Esophagus muscularis mucosa (tissue), 4 donors: ENCODE measurements around the gene ITGB8. TPM values are rescaled to one million over a fixed set of nuclear protein-coding genes. Genes with fewer than 3 reads are reported as not detected.
A peak's percentile ranks its signal among the peaks of the same experiment; 100 is the strongest.

Experiments
- DNase-seq: peaks from one replicate; pipeline ENCODE4 v3.0.0-alpha.2; 2017; ENCODE audit errors: extremely low spot score
- H3K27ac ChIP-seq, 4 donors: fragments of 200-600 bp; sonication (generic); replicated peaks in 1 of 4; 1 replicate in 3 of 4; 2 replicates in 1 of 4; pipeline ENCODE4 v1.5.1; 2016 to 2019; ENCODE audit warnings: mild to moderate bottlenecking in 1 of 4
- H3K27me3 ChIP-seq, 4 donors: fragments of 200-600 bp; sonication (generic); one replicate each; pipeline versions ENCODE4 v1.5.1 to v1.6.0; 2016 to 2019
- H3K36me3 ChIP-seq, 4 donors: fragments of 200-600 bp; sonication (generic); one replicate each; pipeline ENCODE4 v1.5.1; 2016 to 2019
- H3K4me1 ChIP-seq, 4 donors: fragments of 200-600 bp; sonication (generic); one replicate each; pipeline ENCODE4 v1.5.1; 2016 to 2019
- H3K4me3 ChIP-seq, 4 donors: fragments of 200-600 bp; sonication (generic); 1 replicate in 2 of 4; 2 replicates in 2 of 4; pipeline ENCODE4 v1.5.1; 2016 to 2019; ENCODE audit warnings: mild to moderate bottlenecking in 4 of 4, moderate library complexity in 1 of 4
- H3K9me3 ChIP-seq, 4 donors: fragments of 200-600 bp; sonication (generic); 1 replicate in 3 of 4; 2 replicates in 1 of 4; pipeline ENCODE4 v1.5.1; 2016 to 2019
- CTCF ChIP-seq, 3 experiments: fragments of 200-600 bp in 2 of 3; fragments of 450-650 bp in 1 of 3; sonication (generic) in 2 of 3; IDR thresholded peaks; one replicate each; pipeline ENCODE4 v1.5.1; 2017 to 2019; ENCODE audit warnings: antibody characterized with exemption in 3 of 3, mild to moderate bottlenecking in 2 of 3, moderate library complexity in 1 of 3
- EP300 ChIP-seq: sonication (generic); formaldehyde crosslinking; IDR thresholded peaks from one replicate; pipeline ENCODE4 v1.6.1; 2017; ENCODE audit warnings: antibody characterized with exemption
- POLR2A ChIP-seq: fragments of 450-650 bp; IDR thresholded peaks from one replicate; pipeline ENCODE4 v1.6.1; 2017; ENCODE audit warnings: antibody characterized with exemption, moderate library complexity, mild to moderate bottlenecking, low read depth
- POLR2AphosphoS5 ChIP-seq, 2 donors: sonication (generic); formaldehyde crosslinking; IDR thresholded peaks; one replicate each; pipeline ENCODE4 v1.6.1; 2017; ENCODE audit warnings: antibody characterized with exemption in 2 of 2
- WGBS: methylation state at CpG from one replicate; pipeline ENCODE4 v1.1.5; 2018; 5-methylcytosine and 5-hydroxymethylcytosine counted together
- intact Hi-C: fragments of 100-400 bp; cut with DNase I; formaldehyde crosslinking; loops from one replicate; pipeline ENCODE4 v1.15.1; 2023
- total RNA-seq, 4 donors: library from RNA; depleted of rRNA; stranded (reverse); fragments of >200 nt; gene quantifications; one replicate each; pipeline versions ENCODE4 v1.1.0 to v1.2.1, GENCODE V29; 2016

The ITGB8 gene
- total RNA-seq, 4 donors from 2014 or later, result 19.5 to 30.4 (median 21.5) TPM

- no peak for DNase-seq
- H3K36me3 ChIP-seq, result no peaks in the 10 kb centered on the region
- no peak overlapping the region for H3K4me3 ChIP-seq
- H3K4me1 ChIP-seq, result peaks cover 0 to 18% (median 12%) of the 10 kb centered on the region in 4 donors
- H3K27me3 ChIP-seq, result no peaks in the 10 kb centered on the region
- intact Hi-C loops, result no loop called here
- H3K9me3 ChIP-seq, result no peaks in the 10 kb centered on the region
- no peak overlapping the region for H3K27ac ChIP-seq
- WGBS, result 53% methylated on average over 2 of the region's 2 CpGs
- no peak for TF ChIP-seq POLR2A
- TF ChIP-seq POLR2AphosphoS5 (IDR thresholded peaks at IDR 0.05), result peak in 1 of 2 donors; percentile 40
Observed at GRCh38 chr7:20323595-20323994, 7.1 kb upstream of the ITGB8 start.

GRCh38 chr7:20326342-20326741 is 4.4 kb upstream of the ITGB8 start:
- Histone ChIP-seq H3K27ac (peak overlapping the region in 1 of 4 donors; percentile 49), H3K27me3 (no peaks in the 10 kb centered on the region), H3K4me1 (peaks cover 5 to 30% (median 23%) of the 10 kb centered on the region in 4 donors), H3K9me3 (no peaks in the 10 kb centered on the region), H3K36me3 (no peaks in the 10 kb centered on the region), H3K4me3 (no peak overlapping the region)
- DNase-seq, result no peak
- 78% methylated on average over 4 of the region's 4 CpGs for WGBS
- no peak for TF ChIP-seq POLR2AphosphoS5 (IDR thresholded peaks at IDR 0.05)
- no peak for TF ChIP-seq POLR2A
- no peak for TF ChIP-seq EP300
- no peak for TF ChIP-seq CTCF (IDR thresholded peaks at IDR 0.05)
- intact Hi-C loops, result no loop called here

GRCh38 chr7:20327055-20327454 is 3.6 kb upstream of the ITGB8 start:
- TF ChIP-seq POLR2A (no peak), EP300 (no peak), CTCF (IDR thresholded peaks at IDR 0.05) (no peak), POLR2AphosphoS5 (IDR thresholded peaks at IDR 0.05) (no peak)
- intact Hi-C loops, result no loop called here

GRCh38 chr7:20328027-20328426 is 2.7 kb upstream of the ITGB8 start:
- Histone ChIP-seq H3K36me3 (no peaks in the 10 kb centered on the region), H3K27me3 (no peaks in the 10 kb centered on the region)
- intact Hi-C loops, result no loop called here

More at GRCh38 chr7:20327055-20327454, 3.6 kb upstream of the ITGB8 start:
- H3K27ac ChIP-seq, result peak overlapping the region in 1 of 4 donors; percentile 49
- H3K36me3 ChIP-seq, result no peaks in the 10 kb centered on the region
- H3K27me3 ChIP-seq, result no peaks in the 10 kb centered on the region
- peaks cover 5 to 34% (median 29%) of the 10 kb centered on the region in 4 donors for H3K4me1 ChIP-seq
- H3K9me3 ChIP-seq, result no peaks in the 10 kb centered on the region
- 60% methylated on average over 1 of the region's 1 CpG for WGBS
- H3K4me3 ChIP-seq, result no peak overlapping the region
- no peak for DNase-seq

GRCh38 chr7:20328692-20329091 is 2.0 kb upstream of the ITGB8 start:
- Histone ChIP-seq H3K4me1 (peaks cover 5 to 45% (median 42%) of the 10 kb centered on the region in 4 donors), H3K36me3 (no peaks in the 10 kb centered on the region), H3K27ac (peak overlapping the region; percentile 89 to 95 (median 92)), H3K27me3 (no peaks in the 10 kb centered on the region), H3K9me3 (no peaks in the 10 kb centered on the region), H3K4me3 (no peak overlapping the region)
- TF ChIP-seq POLR2AphosphoS5 (IDR thresholded peaks at IDR 0.05), result no peak
- no peak for TF ChIP-seq EP300
- TF ChIP-seq POLR2A, result no peak
- TF ChIP-seq CTCF (IDR thresholded peaks at IDR 0.05), result no peak
- intact Hi-C loops, result no loop called here
- DNase-seq, result no peak
- 100% methylated on average over 1 of the region's 1 CpG for WGBS

More at GRCh38 chr7:20328027-20328426, 2.7 kb upstream of the ITGB8 start:
- TF ChIP-seq POLR2A (no peak), POLR2AphosphoS5 (IDR thresholded peaks at IDR 0.05) (no peak), CTCF (IDR thresholded peaks at IDR 0.05) (no peak), EP300 (no peak)
- Histone ChIP-seq H3K4me1 (peaks cover 5 to 39% (median 35%) of the 10 kb centered on the region in 4 donors), H3K27ac (no peak overlapping the region), H3K9me3 (no peaks in the 10 kb centered on the region), H3K4me3 (no peak overlapping the region)
- DNase-seq, result no peak
- WGBS, result 91% methylated on average over 2 of the region's 2 CpGs
